HG02642 (cell line): ENCODE measurements around the gene FCGR1A.
A peak's percentile ranks its signal among the peaks of the same experiment; 100 is the strongest.
"Not testable (repeated sequence)": the region's sequence is repeated elsewhere in the genome, so short reads cannot be mapped to it uniquely, and the experiment has no call there.

Experiments
- ATAC-seq: cut with Tn5 transposase; IDR thresholded peaks from one replicate; pipeline ENCODE4 v1.9.1; 2021; ENCODE audit warnings: mild to moderate bottlenecking; ENCODE audit not compliant: unreplicated experiment, poor library complexity

The FCGR1A gene

DNA sequence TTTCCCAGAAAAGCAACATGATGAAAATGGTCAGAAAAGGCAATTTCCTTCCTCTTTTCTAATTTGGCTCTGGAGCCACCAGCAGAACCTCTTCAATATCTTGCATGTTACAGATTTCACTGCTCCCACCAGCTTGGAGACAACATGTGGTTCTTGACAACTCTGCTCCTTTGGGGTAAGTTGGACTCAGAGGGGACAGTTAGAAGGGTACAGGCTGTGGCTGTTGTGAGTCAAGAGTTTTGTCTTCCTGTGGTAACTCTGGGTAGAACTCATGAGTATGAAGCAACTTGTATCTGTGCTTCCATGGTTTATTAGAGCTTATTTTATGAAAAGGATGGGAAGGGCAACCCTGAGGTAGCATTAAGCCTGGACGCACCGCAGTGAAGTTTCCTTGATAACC lies at the start of gene FCGR1A:
TSS of gene FCGR1A (plus strand) at position 95 of the 400 bp plus-strand sequence. CDS start at position 145, 50 bp downstream.
- ATAC-seq, result not testable (repeated sequence)

DNA sequence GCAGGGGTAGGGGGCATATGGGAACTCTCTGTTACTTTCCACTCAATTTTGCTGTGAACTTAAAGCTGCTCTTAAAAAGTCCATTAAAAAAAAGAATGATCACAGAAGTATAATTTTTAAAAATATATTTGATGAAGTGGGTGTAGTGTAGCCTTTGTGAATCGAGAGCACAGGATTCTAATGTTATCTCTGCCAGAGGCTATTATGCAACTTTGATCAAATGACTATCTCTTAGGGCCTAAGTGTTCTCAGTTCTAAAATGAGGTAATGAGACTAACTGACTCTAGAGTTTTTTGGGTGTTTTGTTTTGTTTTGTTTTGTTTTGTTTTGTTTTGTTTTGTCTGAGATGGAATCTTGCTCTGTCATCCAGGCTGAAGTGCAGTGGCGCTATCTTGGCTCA lies 49.7 kb upstream of the FCGR1A start:
- ATAC-seq, result not testable (repeated sequence)

DNA sequence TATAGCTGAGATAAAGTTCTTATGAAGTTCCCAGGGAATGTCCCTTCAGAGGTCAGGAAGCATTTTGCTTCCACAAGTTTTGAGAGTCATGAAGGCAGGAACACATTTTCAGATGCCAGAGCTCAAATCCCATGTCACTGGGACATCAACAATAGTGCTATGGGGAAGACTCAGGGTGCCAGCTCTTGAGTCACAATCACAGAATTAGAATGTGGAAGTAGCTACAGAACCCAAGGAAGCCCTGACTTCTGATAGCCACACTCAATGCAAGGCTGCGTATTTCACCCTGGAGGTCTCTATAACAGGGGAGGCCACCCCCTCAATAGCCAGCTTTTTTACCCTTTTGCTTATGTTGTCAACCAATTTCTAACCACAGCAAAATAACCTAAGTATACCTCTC lies 47.8 kb upstream of the FCGR1A start:
- not testable (repeated sequence) for ATAC-seq

DNA sequence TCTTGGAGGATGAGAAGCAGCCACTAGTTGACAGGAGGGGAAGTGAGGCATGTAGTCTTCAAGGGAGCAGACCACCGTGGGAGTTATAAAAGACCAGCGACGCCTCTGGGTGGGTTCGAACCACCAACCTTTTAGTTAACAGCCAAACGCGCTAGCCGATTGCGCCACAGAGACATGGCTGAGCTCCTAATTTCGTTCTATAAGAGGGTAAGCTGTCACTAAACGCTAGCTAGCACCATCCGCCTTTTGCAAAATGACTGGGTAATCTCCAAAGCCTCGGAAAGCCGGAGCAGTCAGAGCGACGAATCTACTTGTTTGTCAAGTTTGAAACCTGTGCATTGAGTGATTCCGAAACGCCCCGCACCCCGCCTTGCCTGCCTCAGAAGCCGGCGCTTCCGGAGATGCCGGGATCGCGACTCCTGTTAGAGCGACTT lies 42.3 kb upstream of the FCGR1A start:
- ATAC-seq, result not testable (repeated sequence)

DNA sequence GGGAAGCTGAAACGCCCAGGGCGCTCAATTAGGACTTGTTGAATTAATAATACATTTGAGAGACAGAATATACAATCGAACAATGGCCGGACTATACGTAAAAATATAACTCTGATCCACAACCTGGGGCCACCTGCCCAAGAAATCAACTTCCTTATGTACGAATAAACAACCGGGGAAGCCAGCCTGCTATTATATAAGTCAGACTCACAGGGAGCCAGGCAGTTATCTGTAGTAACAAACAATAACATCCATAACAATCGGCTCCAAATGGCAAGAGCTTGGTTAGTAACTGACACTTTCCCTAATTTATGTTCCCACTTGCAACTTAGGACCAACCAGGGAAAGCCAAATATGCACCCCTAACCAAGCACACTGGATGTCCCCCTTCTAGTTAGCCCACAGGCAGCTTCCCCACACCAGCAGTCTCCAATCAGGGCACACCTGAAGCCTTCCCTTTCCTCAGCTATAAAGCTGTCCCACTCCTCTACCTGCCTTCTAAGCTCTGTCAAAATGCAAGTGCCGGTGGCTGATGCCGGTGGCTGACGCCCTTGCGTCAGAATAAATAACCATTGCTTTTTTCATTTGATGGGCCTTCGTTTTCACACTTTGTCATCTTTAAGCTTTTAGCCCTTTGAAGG lies 41.8 kb upstream of the FCGR1A start:
- not testable (repeated sequence) for ATAC-seq

DNA sequence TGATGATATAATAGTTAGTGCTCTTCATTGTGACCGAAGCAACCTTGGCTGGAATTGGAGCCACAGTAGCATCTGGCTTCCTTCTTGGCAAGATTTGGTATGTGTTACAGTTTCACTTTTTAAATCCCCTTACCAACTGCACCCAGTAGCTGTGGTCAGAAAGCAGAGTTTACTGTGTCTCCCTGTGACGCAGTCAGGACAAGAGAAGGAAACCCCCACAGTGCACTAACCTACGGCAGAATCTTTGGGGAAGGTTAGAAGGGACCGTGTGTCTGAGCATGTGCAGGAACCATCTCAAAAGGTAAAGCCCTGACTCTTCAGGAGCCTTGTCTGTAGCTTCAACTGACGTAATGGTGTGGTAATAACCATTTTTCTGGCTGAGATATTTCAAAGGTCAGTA lies 40.6 kb upstream of the FCGR1A start:
- ATAC-seq, result not testable (repeated sequence)

DNA sequence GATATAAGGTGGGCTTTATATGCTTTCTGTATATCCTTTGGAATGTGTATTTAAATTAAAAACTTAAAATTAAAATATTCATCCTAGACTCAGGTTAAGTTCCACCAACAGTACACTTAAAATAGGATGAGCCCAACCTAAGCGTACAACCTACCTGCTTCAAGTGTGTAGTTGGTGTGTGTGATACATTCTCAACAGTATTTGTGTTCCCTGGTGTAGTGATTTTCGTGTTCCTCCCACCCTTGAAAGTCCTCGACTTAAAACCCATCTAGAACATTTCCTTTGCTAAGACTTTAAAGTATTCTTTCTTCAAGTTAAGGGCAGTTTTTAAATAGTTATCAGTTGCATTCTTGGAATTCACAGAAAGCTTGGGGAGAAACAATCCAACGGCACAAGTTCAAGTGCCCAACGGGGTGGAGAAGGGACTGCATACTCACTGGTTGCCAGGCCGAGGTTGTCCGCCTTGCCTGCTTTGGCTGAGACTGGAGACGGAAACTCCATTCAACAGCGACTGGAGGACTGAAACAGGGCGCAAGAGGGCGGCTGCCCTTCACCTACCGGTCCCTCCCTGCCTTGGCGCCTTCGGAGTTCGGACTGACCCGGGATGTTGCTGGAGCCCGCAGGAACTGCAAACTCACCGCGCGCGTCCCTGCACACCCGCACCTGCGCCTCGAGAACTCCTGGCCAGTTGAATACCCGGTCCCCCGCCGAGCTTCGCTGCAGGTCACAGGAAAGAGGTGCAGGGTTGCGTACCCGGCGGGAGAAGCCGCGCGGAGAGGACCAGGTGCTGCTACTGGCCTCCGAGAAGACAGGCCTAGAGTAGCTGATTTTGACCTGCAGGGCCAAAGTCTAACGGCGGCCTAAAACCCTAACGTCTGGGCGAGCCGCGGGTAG lies 35.8 kb upstream of the FCGR1A start:
- not testable (repeated sequence) for ATAC-seq

DNA sequence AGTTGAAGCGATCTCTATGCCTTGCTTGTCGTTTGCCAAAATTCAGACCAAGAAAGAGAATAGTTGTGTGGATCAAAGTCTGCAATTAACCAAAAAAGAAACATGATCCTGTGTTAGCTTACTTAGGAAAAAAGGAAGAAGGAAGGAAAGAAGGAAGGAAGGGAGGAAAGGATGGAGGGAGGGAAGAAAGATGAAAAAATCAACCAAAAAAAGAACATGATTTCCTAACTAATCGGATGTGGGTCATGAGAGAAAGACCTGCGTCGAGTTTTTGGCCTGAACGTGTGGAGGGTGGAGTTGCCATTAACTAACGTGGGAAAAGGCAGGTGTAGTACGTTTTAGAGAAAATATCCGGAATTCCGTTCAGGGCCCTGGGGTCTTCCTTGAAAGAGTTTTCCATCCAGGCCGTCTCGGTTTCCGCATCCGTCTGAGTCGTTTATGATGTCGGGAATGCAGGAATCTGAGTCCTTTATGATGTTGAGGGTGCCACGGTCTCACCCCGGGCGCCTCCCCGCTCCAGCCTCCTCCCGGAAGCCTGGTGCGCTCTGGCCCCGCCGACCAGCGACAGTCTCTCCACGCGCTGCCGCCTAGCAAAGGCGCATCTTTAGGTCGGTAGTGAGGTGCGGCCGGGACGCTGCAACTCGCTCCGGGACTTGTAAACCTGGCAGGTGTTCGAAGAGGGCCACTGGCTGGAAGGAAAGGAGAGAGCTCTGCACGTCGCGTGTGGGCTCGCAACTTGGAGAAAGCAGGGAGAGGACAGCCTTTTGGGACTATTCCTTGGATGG lies 34.9 kb upstream of the FCGR1A start:
- not testable (repeated sequence) for ATAC-seq

DNA sequence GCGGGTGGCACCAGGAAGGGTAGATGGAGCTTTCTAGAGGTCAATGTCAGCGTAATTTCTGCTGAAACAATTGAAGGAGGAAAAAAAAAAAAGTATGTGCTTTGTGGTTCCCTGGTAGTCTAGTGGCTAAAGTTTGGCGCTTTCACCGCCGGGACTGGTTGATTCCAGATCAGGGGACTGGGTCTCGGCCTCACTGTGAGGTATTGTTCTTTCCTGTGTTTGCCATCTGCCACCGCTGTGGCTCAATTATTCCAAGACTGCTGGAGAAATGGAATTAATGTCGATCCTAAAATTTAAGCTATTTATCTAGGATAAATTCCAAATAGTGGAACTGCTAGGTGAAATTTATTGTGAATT lies 34.4 kb upstream of the FCGR1A start:
- not testable (repeated sequence) for ATAC-seq

DNA sequence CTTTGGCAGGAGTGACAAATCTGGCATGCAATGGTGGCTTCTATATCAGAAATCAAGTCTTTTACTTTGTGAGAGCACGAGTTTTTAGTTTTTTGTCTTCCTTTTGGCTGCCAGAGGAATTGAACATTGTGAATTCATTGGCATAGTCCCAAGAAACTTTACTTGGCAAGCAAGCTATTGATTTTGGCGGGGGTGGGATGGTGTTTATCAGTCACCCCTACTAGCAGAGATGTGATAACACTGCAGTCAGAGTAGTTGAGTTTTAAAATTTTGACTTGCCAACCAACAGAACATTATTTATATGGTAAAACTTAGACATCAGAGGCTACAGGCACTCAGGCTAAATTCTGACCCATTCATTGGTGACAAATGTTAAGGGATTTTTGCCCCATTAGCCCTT lies 31.9 kb upstream of the FCGR1A start:
- not testable (repeated sequence) for ATAC-seq

DNA sequence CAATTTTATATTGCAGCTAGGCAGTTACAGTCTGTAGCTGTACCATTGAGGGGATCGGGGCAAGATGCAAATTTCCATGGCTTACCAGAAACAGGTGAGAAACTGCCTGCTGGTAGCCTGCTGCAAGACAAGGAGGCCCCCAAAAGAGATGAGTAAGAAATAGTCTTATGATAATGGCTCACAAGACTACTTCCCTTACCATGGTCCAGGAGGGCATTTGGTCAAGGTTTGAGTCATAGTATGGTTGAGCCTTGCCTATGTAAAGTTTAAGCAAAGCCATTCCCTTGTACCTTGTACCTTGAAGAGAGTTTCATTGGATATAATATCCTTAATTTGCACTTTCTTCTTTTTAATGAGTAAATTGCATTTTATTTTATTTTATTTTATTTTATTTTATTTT lies 30.3 kb upstream of the FCGR1A start:
- not testable (repeated sequence) for ATAC-seq

DNA sequence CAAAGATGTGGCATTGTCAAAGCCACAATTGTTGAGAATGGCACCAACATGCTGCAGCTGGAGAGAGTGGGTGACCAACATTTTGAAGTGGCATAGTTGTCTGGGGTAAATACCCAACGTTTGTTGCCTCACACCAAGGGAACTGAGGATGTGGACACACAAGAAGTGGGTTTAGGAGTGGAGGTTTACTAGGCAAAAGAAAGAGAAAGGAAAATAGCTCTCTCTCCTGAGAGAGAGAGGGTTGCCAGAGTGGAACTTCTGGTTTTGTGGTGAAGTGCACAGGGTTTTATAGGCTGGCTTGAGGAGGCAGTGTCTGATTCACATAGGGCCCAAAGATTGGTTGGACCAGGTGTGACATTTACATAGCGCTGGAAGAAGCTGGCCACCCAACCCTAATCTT lies 29.0 kb upstream of the FCGR1A start:
- not testable (repeated sequence) for ATAC-seq

DNA sequence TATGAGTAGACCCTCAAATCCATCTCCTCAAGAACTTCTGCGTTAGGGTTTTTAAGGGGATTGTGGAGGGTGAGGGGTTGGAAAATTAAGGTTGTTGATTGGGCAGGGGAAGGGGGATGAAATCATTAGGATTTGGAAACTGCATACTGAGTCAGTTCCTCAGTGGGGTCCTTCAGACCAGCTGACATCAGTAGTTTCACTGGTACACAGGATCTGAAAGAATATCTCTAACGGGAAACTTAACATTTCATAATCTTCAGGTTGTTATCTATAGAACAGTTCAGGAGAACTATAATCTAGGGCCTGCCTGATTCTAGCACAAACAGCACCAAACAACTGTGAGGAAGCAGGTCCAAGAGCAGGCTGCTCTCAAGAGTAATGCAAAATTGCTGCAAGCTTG lies 27.2 kb upstream of the FCGR1A start:
- ATAC-seq, result not testable (repeated sequence)

DNA sequence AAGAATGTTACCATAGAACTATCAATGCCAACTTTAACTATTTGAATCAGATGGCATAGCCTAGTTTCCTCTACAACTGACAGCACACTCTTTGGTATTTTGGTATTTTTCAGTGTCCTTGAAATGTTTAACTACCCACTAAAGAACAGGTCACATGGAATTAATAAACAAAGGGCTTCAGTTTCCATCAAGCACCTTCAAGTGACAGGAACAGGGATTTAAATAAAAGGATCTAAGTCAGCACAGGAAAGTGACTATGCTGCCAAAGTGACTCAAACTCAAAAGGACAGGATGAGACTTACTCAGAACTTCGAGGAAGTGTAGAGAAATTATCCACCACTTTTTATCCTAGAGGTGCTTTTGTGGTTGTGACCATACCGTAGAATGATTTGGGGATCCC lies 20.2 kb upstream of the FCGR1A start:
- not testable (repeated sequence) for ATAC-seq

DNA sequence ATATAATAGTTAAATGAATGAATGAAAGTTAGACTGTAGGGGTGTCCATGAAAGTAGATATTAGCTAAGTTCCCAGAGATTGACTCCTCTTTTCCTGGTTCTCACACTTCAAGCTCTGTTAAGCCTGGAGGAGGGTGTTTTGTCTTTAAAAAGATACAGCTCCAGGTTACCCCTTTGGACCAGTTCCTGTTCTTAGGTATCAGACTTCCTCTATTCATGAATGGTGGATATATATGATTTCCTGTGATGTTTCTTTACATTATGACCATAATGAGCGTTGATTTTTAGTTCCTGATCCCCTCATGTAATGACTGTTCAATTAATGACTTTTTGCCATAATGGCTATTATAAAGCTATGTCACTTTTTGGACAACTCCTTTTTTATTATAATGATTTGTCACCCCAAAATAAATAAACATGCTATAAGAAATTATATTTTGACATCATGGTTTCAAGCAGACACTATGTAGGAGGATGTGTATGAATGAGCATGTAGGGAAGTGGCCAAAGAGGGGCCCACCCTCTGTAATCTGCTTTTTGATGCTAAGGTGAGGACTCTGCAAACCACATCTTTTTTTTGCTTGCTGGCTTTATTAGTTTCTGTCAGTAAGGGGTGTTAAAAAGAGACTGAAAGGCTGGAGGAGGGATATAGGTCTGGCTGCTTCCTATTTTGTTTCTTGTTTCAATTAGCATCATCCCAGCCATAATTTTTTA lies 18.2 kb upstream of the FCGR1A start:
- ATAC-seq, result not testable (repeated sequence)

DNA sequence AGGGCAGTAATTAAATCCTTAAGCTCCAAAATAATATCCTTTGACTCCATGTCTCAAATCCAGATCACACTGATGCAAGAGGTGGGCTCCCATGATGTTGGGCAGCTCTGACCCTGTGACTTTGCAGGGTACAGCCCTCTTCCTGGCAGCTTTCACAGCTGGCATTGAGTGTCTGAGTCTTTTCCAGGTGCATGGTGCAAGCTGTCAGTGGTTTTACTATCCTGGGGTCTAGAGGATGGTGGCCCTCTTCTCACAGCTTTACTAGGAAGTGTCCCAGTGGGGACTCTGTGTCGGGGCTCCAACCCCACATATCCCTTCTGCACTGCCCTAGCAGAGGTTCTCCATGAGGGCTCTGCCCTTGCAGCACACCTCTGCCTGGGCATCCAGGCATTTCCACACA lies 16.3 kb upstream of the FCGR1A start:
- not testable (repeated sequence) for ATAC-seq

DNA sequence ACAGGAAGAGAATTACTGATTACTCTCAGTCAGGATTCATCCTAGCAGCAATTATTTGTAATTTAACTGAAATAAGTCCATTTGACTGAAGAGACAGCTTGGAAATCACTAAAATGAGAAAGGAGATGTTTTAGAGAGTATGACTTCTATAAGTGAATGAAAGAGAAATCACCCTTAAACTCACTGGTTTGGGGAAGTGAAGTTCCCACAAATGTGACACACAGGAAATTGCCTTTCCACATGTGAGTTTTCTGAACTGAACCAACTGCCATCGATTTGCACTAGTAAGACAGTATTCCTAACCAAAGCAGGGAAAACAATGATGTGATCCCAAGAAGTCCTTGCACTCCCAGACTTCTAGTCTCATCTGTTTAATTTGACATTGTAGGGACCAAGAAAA lies 13.3 kb upstream of the FCGR1A start:
- ATAC-seq, result not testable (repeated sequence)

DNA sequence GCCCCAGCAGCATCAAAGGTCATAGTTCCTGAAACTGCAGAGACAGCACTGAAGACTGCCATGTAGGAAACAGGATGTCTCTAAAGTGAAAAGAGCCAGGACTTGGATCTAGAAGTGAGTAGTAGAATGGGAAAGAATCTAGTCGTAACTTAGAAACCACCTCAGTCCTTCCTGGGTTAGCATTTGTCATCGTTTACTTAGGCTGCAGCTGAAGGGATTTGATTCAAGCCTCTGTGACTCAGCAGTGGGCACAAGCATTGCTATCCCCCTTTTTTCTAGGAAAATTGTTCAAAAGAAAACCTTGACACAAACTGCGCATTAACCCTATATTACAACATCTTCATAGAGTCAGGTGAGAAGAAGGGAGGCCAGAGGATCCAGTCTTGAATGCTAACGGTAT lies 11.8 kb upstream of the FCGR1A start:
- ATAC-seq, result not testable (repeated sequence)

DNA sequence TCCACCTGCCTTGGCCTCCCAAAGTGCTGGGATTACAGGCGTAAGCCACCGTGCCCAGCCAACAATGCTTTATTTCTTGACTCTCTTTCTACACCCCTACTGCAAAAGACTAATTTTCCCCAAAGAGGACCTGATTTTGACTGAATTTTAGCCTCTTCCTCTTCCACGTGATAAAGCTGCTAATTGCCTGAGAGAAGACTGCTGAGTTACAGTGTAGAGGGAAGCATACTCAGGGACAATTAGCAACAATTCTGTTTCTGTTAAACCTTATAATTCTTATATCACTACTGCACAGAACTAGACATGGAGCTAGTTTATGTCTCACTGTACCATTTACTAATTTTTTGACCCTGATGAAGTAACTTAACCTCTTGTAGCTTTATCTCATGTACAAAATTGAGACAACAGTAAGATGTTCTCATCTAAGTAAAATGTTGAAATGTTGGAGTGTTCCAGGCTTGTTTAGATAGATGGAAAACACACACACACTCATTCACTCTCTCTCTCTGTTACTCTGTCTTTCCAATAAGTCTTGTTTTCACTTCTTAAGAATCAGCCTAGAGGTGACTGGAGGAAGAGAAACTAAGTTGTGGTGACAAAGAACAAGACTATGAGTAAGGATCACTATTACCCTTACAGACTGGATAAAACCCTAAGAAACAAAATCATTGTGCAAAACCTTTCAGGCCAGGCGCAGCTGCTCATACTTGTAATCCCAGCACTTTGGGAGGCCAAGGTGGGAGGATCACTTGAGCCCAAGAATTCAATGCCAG lies 10.7 kb upstream of the FCGR1A start:
- ATAC-seq, result peak; percentile 83
